Upper lobe of left lung (tissue), 4 donors: ENCODE measurements around the gene SELPLG.

Experiments
- CTCF ChIP-seq, 6 experiments: fragments of 450-650 bp in 4 of 6; fragments of 200-600 bp in 2 of 6; sonication (generic) in 2 of 6; IDR thresholded peaks; one replicate each; pipeline ENCODE4 v1.5.1; 2016 to 2019; ENCODE audit warnings: antibody characterized with exemption in 6 of 6
- POLR2A ChIP-seq, 4 donors: fragments of 450-650 bp; IDR thresholded peaks; one replicate each; pipeline ENCODE4 v1.5.1; 2016 to 2017; ENCODE audit warnings: antibody characterized with exemption in 4 of 4, mild to moderate bottlenecking in 2 of 4
- POLR2AphosphoS5 ChIP-seq, 2 donors: sonication (generic); formaldehyde crosslinking; IDR thresholded peaks; one replicate each; pipeline ENCODE4 v1.5.1; 2017; ENCODE audit warnings: antibody characterized with exemption in 2 of 2

- TF ChIP-seq CTCF (IDR thresholded peaks at IDR 0.05) (no peak), POLR2AphosphoS5 (IDR thresholded peaks at IDR 0.05) (no peak), POLR2A (IDR thresholded peaks at IDR 0.05) (no peak)
Observed at GRCh38 chr12:108606492-108606891, 27.2 kb downstream of the SELPLG start.
